ENCODE measurements around the gene CHST15.

GRCh38 chr10:124075231-124075955 is 18.0 kb downstream of the CHST15 start:
- TF ChIP-seq EZH2phosphoT487 (IDR thresholded peaks at IDR 0.05; ENCODE audit: insufficient read depth, low read depth) (no peak), EZH2 (IDR thresholded peaks at IDR 0.05; ENCODE audit: insufficient read depth, poor library complexity, severe bottlenecking) (no peak)
